ENCODE data around the gene LRP3.
"Not testable (repeated sequence)": the region's sequence is repeated elsewhere in the genome, so short reads cannot be mapped to it uniquely, and the experiment has no call there.

LRP3 gene, protein sequence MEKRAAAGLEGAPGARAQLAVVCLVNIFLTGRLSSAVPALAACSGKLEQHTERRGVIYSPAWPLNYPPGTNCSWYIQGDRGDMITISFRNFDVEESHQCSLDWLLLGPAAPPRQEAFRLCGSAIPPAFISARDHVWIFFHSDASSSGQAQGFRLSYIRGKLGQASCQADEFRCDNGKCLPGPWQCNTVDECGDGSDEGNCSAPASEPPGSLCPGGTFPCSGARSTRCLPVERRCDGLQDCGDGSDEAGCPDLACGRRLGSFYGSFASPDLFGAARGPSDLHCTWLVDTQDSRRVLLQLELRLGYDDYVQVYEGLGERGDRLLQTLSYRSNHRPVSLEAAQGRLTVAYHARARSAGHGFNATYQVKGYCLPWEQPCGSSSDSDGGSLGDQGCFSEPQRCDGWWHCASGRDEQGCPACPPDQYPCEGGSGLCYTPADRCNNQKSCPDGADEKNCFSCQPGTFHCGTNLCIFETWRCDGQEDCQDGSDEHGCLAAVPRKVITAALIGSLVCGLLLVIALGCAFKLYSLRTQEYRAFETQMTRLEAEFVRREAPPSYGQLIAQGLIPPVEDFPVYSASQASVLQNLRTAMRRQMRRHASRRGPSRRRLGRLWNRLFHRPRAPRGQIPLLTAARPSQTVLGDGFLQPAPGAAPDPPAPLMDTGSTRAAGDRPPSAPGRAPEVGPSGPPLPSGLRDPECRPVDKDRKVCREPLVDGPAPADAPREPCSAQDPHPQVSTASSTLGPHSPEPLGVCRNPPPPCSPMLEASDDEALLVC

DNA sequence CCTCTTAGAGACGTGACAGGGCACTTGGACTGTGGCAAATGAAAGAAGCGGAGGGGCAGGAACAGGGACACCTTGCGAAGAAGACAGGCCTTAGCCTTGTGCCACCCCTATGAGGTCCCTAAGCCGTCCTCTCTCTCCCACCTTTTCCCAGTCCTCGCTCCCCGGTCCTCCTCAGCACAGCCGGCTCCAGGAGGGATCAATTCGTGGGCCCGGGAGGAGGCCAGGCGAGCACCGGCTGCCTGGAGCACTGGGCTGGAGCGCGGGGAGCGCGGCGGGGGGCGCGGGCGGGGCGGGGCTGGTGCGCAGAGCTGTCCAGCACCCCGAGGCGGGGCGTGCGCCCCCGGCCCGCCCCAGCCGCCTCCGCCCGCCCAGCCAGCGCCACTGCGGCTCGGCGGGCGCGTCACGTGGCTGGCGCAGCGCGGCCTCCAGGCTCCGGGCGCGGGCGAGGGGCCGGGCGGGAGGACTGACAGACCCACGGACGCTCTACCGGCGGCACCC is at the start of gene LRP3:
Gene LRP3, plus strand, starts transcription at position 466 of the 498 bp plus-strand sequence. CDS start 456 bp downstream, outside the sequence.
- no peak for DNase-seq

DNA sequence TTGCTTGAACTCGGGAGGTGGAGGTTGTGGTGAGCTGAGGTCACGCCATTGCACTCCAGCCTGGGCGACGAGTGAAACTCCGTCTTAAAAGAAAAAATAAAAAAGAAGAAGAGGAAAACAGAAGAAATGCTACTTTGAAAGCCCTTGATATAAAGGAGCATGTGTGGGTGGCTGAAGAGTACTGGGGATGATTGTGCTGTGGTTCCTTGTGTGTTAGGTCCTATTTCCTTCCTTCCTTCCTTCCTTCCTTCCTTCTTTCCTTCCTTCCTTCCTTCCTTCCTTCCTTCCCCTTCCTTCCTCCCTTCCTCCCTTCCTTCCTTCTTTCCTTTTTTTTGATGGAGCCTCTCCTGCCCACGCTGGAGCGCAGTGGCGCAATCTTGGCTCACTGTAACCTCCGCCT is 47.9 kb upstream of the LRP3 start:
- no peak for DNase-seq

DNA sequence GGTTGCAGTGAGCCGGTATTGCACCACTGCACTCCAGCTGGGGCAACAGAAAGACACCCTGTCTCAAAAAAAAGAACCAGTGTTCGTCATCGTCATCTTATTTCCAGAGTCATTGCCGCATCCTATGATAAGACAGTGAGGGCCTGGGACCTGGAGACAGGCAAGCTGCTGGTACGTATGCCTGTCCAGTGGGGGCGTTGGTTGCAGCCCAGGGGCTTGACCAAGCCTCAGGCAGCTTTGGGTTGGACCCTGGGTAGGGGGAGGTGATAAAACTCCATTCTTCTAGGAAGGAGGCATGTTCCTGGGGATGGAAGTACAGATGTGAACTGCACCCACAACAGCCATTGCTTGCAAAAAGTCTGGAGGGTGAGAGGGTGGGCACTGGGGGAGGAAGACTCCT is 46.6 kb upstream of the LRP3 start:
- no peak for DNase-seq

DNA sequence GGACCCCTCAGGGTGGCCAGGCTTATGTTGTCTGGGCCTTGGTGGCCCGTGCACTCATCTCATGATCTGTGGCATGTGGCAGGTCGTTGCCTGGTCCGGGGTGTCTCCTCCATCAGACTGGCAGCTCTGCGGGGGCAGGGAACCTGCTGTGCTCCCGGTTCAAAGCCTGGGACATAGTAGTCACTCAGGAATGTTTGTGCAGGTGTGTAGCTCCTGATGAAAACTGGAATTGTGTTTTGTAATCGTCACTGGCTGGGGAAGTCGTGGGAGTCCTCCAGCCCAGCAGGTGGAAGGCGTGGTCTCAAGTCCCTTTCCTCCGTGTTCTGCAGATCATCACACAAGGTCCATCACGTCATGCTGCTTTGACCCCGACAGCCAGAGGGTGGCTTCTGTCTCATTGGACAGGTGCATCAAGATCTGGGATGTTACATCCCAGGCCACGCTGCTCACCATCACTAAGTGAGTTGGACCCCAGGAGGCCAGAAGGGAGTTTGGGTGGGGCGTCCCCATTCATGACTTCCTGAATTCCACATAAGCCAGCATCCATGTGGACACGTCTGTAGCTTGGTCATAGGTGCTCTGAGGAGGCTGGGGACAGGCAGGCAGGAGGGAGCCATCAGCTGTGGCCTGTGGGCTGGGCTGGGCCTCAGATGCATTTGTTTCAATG is 43.1 kb upstream of the LRP3 start:
- DNase-seq = no peak

DNA sequence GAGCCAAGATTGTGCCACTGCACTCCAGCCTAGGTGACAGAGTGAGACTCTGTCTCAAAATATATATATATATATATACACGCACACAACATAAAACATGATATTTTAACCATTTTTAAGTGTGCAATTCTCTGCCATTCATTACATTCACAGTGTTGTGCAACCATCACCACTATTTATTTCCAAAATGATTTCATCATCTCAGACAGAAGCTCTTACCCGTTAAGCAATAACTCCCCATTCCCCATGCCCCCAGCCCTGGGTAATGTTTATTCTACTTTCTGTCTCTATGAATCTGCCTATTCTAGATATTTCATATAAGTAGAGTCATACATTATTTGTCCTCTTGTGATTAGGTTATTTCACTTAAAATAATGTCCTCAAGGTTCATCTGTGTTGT is 42.0 kb upstream of the LRP3 start:
- peak; percentile 56 for DNase-seq

DNA sequence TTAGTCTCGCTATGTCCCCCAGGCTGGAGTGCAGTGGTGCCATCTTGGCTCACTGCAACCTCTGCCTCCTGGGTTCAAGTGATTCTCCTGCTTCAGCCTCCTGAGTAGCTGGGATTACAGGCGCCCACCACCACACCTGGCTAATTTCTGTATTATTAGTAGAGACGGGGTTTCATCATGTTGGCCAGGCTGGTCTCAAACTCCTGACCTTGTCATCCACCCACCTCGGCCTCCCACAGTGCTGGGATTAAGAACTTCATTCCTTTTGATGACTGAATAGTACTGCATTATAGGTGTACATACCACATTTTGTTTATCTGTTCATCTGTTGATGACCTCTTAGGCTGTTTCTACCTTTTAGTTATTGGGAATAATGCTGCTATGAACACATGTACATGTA is 41.5 kb upstream of the LRP3 start:
- DNase-seq = not testable (repeated sequence)

DNA sequence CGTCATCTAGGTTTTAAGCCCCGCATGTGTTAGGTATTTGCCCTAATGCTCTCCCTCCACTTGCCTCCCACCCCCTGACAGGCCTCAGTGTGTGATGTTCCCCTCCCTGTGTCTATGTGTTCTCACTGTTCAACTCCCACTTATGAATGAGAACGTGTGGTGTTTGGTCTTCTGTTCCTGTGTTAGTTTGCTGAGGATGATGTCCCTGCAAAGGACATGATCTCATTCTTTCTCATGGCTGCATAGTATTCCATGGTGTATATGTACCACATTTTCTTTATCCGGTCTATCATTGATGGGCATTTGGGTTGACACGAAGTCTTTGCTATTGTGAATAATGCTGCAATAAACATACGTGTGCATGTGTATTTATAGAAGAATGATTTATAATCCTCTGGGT is 39.8 kb upstream of the LRP3 start:
- not testable (repeated sequence) for DNase-seq

DNA sequence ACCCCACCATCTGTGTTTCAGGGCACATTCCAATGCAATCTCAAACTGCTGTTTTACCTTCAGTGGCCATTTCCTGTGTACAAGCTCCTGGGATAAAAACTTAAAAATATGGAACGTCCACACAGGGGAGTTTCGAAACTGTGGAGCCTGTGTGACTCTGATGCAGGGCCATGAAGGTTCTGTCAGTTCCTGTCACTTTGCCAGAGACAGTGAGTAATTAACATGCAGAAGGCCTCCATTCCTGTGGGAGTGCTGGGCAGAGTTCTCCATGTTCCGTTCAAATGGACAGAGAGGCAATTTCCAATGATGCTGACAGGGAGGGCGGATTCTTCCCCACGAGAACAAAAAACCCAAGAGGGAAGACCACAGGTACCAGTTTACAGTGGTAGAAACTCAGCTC is 37.8 kb upstream of the LRP3 start:
- peak; percentile 23 for DNase-seq

DNA sequence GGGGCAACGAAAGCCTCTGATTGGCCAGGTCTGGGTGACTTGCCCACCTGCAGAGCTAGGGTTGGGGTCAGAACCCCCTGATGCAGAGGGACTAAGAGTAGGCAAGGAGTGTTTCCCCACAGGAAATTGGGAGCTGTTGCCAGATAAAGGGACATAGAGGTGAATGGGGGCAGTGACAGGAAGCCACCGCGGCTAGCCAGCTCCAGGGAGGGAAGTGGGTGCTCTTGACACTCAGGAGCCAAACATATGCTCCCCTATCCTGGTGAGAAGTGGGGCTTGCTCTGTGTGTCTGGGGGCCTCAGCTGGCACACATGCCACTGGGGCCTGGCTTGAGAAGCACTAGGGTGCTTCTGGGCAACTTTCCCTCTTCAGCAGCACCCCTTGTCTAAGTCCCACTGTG is 36.2 kb upstream of the LRP3 start:
- DNase-seq = no peak

DNA sequence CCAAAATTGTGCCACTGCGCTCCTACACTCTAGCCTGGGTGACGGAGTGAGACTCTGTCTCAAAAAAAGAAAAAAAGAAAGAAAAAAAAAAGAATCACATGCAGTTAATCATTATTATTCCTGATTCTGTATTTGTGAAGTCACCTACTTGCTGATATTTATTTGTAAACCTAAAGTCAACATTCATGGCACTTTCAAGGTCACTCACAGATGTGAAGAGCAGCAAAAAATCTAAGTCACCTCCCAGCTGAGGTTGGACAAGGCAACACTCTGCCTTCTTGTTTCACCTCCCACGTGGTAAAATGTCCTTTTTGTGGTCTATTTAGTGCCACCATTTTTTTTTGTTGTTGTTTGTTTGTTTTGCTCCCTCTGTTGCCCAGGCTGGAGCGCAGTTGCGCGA is 35.8 kb upstream of the LRP3 start:
- DNase-seq = no peak

DNA sequence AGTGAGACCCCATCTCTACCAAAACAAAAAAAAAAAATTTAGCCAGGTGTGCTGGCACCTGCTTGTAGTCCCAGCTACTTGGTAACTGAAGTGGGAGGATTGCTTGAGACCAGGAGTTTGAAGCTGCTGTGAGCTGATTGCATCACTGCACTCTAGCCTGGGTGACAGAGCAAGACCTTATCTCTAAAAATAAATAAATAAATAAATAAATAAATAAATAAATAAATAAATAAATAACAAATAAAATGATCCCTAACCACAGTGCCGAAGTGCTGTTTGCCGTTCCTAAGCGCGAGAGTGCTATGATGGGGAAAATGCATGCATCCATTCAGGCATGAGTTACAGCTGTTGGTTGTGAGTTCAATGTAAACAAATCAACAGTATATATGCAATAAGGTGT is 35.0 kb upstream of the LRP3 start:
- no peak for DNase-seq

DNA sequence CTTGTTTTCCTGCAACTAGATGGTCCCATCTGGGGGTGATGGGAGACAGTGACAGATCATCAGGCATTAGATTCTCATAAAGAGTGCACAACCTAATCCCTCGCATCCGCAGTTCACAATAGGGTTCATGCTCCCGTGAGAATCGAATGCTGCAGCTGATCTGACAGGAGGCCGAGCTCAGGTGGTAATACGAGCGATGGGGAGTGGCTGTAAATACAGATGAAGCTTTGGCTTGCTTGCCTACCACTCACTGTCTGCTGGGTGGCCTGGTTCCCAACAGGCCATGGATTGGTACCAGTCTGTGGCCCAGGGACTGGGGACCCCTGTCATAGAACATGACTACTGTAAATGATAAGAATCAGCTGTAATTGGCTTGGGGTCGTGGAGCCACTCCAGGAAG is 34.2 kb upstream of the LRP3 start:
- no peak for DNase-seq

DNA sequence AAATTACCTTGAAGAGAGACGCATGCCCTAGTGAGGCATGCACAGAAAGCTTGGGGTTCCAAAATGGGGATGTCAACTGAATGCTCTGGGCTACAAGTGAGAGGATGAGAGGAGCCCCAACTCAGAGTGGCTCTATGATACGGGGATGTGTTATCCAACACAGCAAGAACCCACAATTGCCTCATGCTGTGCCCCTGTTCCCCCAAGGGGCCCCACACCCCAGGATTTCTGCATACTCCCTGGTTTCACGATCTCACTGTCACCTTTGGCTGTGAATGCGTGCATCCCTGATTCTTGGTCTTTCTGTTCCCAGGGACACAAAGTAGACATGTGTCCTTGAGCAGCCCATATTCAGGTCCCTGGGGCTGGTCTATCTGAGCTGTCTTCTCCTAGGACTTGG is 32.9 kb upstream of the LRP3 start:
- DNase-seq = no peak

DNA sequence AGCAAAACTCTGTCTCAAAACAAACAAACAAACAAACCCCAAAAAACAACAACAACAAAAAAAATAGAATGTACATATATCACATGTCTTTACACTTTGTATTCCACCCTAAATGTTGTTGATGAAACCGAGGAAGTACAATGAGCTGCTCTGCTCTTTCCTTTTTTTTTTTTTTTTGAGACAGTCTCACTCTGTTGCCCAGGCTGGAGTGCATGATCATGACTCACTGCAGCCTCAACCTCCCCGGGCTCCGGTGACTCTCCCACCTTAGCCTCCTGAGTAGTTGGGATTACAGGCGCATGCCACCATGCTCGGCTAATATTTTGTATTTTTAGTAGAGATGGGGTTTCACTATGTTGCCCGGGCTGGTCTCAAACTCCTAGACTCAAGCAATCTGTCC is 30.6 kb upstream of the LRP3 start:
- DNase-seq = no peak

DNA sequence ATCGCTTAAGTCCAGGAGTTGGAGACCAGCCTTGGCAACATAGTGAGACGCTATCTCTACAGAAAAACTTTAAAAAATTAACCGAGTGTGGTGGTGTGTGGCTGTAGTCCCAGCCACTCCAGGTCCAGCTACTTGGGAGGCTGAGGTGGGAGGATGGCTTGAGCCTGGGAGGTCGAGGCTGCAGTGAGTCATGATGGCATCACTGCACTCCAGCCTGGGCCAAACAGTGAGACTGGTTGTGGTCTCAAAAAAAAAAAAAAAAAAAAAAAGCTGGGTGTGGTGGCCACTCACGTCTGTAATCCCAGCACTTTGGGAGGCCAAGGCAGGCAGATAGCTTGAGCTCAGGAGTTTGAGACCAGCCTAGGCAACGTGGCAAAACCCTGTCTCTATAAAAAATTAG is 28.1 kb upstream of the LRP3 start:
- not testable (repeated sequence) for DNase-seq

DNA sequence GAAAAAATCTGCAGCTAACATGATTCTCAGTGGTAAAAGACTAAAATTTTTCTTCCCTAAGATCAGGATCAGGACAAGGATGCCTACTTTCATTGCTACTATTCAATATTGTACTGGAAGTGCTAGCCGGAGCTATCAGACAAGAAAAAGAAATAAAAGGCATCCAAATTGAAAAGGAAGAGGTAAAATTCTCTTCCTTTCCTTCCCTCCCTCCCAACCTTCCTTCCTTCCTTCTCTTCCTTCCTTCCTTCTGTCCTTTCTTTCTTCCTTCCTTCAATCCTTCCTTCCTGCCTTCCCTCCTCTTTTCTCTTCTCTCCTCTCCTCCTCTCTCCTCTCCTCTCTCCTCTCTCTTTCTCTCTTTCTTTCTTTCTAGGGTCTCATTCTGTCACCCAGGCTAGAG is 26.7 kb upstream of the LRP3 start:
- DNase-seq = no peak

DNA sequence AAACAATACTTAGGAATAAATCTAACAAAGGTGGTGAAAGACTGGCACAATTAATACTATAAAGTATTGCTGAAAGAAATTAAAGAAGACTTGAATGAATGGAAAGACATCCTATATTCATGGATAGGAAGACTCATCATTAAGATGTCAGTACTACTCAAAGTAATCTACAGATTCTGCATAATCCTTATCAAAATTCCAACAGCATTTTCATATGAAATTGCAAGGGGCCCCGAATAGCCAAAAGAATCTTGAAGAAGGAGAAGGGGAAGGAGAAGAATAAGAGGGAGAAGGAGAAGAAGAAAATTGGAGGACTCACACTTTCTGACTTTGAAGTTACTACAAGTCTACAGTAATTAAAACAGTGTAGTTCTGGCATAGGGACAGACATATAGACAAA is 25.6 kb upstream of the LRP3 start:
- DNase-seq = no peak

DNA sequence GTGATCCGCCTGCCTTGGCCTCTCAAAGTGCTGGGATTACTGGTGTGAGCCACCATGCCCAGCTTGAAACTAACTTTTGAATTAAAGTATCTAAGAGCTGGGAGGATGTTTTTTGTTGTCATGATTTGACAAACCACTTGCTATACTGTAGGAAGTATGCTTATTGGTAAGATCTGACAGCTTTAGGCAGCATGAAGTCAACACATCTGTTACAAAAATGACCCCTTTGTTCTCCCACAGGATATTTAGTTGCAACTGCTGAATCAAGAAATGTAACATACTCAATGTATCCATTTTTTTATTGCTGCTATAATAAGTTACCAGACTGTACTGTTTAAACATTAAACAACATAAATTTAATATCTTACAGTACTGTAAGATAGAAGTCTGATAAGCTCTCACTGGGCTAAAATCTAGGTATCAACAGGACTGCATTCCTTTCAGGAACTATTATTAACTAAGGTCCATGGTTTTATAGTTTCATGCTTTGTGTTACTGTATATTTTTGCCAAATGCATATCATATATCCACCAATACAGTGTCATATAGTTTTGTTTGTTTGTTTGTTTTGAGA is 22.8 kb upstream of the LRP3 start:
- no peak for DNase-seq

DNA sequence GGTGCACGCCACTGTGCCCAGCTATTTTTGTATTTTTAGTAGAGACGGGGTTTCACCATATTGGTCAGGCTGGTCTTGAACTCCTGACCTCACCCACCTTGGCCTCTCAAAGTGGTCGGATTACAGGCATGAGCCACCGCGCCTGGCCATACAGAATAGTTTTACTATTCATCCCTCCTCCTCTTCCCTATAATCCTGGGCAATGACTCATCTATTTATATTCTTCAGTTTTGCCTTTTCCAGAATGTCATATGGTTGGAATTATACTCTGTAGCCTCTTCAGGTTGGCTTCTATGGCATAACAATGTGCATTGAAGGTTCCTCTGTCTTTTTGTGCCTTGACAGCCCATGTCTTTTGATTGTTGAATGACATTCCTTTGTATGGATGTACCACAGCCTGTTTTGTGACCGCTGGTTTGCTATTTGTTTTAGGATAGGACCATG is 22.2 kb upstream of the LRP3 start:
- no peak for DNase-seq

DNA sequence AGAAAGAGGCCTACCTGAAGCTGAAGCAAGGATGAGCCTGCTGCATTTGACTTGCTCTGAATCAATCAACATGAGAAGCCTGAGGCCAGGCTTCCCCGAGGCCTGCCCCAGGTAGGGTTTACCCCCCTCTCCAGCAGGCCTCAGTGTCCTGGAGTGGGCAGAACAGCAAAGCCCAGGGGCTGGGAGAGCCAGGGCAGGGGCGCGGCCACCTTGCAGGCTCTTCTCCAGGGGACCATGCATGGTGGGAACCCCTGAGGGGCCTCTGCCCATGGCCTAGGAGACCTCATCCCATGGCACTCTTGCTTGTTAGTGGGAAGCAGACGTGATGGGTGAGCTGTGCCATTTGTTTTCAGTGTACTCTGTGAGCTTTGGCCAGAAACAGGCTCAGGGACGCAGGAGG is 19.9 kb upstream of the LRP3 start:
- no peak for DNase-seq

DNA sequence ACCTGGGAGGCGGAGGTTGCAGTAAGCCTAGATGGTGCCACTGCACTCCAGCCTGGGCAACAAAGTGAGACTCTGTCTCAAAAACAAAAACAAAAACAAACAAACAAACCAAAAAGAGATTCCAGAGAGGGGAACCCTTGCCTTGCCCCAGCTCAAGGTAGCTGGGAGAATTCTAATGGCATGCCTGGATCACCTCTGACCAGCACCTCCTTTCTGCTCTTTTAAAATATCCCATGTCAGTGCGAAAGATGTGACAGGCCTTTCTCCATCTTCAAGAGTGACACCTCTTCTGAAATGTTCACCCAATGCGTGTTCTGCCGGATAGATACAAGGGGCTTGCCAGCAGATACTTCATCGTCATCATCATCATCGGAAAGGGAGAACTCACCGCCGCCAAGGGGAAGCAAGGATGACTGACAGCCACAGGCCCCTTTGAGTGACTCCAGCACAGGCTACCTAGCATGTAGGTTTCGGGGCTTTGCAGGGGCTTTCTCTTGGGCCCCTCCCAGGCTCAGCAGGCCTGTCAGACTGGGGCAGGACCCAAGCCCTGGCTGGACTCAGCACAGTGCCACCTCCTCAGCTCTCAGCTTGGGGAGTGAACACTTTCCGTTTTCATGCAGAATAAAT is 18.9 kb upstream of the LRP3 start:
- no peak for DNase-seq

DNA sequence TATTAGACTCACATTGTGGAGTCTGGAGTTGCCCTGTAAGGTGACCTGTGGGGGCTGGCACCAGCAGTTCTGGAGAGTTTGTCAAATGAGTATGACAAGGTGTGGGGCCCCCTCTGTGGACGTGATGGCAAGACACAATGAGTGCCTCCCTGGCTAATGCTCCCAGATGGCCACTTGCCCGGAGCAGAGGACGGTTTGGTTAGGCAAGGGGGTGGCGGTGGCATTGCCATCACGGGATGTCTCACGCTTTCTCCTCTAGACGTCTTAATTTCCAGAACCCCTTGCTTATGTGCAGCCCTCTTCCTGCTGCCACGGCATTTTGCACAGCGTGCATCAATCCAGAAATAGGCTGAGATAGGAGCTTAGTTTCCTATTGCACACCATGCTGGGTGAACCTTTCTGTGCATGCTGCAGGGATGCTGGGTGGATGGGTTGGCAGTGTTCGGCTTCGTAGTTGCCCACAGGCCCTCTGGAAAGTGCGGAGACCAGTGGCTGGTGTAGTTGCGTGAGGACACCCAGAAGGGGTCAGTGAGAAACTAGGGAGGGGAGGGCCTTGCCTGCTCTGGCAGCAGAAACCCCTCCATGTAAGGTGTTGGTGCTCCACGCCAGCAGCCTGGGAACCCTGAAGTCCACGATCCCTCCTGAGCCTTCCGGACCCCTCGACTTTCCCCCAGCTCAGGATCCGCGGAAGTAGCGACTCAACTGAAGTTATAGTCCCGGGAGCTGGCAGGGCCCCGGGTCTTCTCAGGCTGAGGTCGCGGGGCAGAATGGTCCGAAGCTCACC is 18.1 kb upstream of the LRP3 start:
- no peak for DNase-seq
